ENCODE results near the gene ASCC3. TPM values are rescaled to one million over a fixed set of nuclear protein-coding genes. Genes with fewer than 3 reads are reported as not detected.

The ASCC3 gene
- total and polyA plus RNA-seq, 12 donors, result 3.9 to 22.9 (median 16.1) TPM

DNA sequence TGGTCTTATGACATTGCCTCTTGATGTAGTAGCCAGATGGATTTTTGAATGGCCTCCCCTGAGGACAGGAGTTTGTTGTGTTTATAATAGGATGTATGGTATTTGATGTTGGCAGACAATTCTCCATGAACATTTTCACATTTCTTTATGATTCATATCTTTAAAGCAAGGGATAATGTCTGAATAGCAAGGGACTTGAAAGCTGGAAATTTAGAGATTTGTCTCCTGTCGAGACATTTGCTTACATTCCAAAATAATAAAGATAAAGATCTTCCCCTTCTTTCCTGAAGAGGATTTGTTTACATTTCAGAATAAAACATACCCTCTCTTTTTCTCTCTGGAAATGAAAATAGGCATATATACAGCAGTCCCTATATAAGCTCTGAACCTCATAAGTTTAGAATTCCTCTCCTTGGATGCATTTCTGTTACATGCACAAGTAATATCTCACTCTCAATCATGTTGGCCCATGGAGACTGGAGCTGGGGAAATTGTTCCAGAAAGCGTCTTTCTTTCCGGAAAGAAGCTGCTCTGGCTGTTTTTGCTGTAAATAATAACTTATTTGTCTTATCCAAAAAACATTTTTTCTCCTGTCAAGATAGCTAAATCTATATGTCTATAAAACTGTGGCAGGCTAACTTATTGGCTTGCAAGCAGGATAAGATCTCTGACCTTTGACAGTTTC is 42.5 kb upstream of the ASCC3 start:
- no peaks in the 10 kb centered on the region for H3K36me3 ChIP-seq
- no peak for ATAC-seq
- intact Hi-C loops (cut with DNase I), result no loop called here
- no peaks in the 10 kb centered on the region for H3K4me1 ChIP-seq
- 70 to 83% methylated on average over 3 of the region's 3 CpGs for WGBS, 2 donors
- H3K27me3 ChIP-seq, result no peaks in the 10 kb centered on the region
- H3K4me3 ChIP-seq, result no peak overlapping the region
- no peak overlapping the region for H3K27ac ChIP-seq
- H3K9me3 ChIP-seq, result peaks cover 0 to 6% (median 0%) of the 10 kb centered on the region in 11 donors
- no peak for DNase-seq
- TF ChIP-seq, protein P1, sequence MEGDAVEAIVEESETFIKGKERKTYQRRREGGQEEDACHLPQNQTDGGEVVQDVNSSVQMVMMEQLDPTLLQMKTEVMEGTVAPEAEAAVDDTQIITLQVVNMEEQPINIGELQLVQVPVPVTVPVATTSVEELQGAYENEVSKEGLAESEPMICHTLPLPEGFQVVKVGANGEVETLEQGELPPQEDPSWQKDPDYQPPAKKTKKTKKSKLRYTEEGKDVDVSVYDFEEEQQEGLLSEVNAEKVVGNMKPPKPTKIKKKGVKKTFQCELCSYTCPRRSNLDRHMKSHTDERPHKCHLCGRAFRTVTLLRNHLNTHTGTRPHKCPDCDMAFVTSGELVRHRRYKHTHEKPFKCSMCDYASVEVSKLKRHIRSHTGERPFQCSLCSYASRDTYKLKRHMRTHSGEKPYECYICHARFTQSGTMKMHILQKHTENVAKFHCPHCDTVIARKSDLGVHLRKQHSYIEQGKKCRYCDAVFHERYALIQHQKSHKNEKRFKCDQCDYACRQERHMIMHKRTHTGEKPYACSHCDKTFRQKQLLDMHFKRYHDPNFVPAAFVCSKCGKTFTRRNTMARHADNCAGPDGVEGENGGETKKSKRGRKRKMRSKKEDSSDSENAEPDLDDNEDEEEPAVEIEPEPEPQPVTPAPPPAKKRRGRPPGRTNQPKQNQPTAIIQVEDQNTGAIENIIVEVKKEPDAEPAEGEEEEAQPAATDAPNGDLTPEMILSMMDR (IDR thresholded peaks at IDR 0.05), result no peak

GRCh38 chr6:100920028-100920605 is 39.0 kb upstream of the ASCC3 start:
- DNase-seq, result no peak
- Histone ChIP-seq H3K4me3 (no peak overlapping the region), H3K4me1 (no peaks in the 10 kb centered on the region), H3K27me3 (no peaks in the 10 kb centered on the region), H3K9me3 (peaks cover 0 to 6% (median 0%) of the 10 kb centered on the region in 11 donors), H3K36me3 (no peaks in the 10 kb centered on the region), H3K27ac (no peak overlapping the region)
- TF ChIP-seq, protein P1 (IDR thresholded peaks at IDR 0.05), result no peak
- ATAC-seq, result no peak
- 89 to 95% methylated on average over 2 of the region's 2 CpGs for WGBS, 2 donors
- intact Hi-C loops (cut with DNase I), result no loop called here

- no peaks in the 10 kb centered on the region for H3K36me3 ChIP-seq
- intact Hi-C loops (cut with DNase I), result no loop called here
- no peak overlapping the region for H3K4me3 ChIP-seq
- DNase-seq, result no peak
- no peak for ATAC-seq
- no peaks in the 10 kb centered on the region for H3K4me1 ChIP-seq
- peaks cover 0 to 3% (median 0%) of the 10 kb centered on the region in 11 donors for H3K9me3 ChIP-seq
- no peaks in the 10 kb centered on the region for H3K27me3 ChIP-seq
- H3K27ac ChIP-seq, result no peak overlapping the region
- TF ChIP-seq, protein P1 (IDR thresholded peaks at IDR 0.05), result no peak
These were observed 37.0 kb upstream of the ASCC3 start for GRCh38 chr6:100918152-100918551.

- H3K36me3 ChIP-seq, result no peaks in the 10 kb centered on the region
- no peak overlapping the region for H3K4me3 ChIP-seq
- intact Hi-C loops (cut with DNase I), result no loop called here
- no peak overlapping the region for H3K27ac ChIP-seq
- TF ChIP-seq, protein P1 (IDR thresholded peaks at IDR 0.05), result no peak
- no peak for DNase-seq
- H3K4me1 ChIP-seq, result no peaks in the 10 kb centered on the region
- H3K9me3 ChIP-seq, result no peaks in the 10 kb centered on the region
- WGBS, 2 donors, result 88 to 89% methylated on average over 3 of the region's 3 CpGs
- no peak for ATAC-seq
- H3K27me3 ChIP-seq, result no peaks in the 10 kb centered on the region
These were observed 34.7 kb upstream of the ASCC3 start for GRCh38 chr6:100915876-100916275.
